Heart left ventricle (tissue), 13 donors: Measurements from ENCODE around the gene SERPINB6.

ENCODE experiments used
- POLR2A ChIP-seq, 2 donors: fragments of 450-650 bp; IDR thresholded peaks; one replicate each; pipeline ENCODE4 v1.6.1; 2017; ENCODE audit warnings: antibody characterized with exemption in 2 of 2, mild to moderate bottlenecking in 2 of 2, moderate library complexity in 2 of 2
- TF ChIP-seq, protein P1 (sequence below), 12 donors: fragments of 200-600 bp; sonication (generic) in 4 of 12; IDR thresholded peaks; one replicate each; pipeline versions ENCODE4 v1.5.0 to v1.8.0; 2018 to 2022; ENCODE audit warnings: antibody characterized with exemption in 12 of 12, mild to moderate bottlenecking in 5 of 12
- donor health status: ischemic (EF 13 %, LVEDD 7.1; RV severe dilation, severe dysfunction).
- donor health status: DM: no; HTN: yes; CAD: no.
- donor health status: DM: no; HTN: no; CAD: no.
- donor health status: ischemic (EF 25% LVEDD 6.9; RV normal size, moderate dysfunction).
- donor health status: ischemic (EF 25% LVEDD 5.7; RV mildly dilated, moderate dysfunction).
- donor health status: ischemic (EF 35%, LVEDD 5.7; RV mildly dilated, moderate dysfunction).
- donor health status: nonischemic (EF 11% LVEDD 7.7; RV severe dilation, severe dysfunction).
- donor health status: DM: yes; HTN: yes; CAD: no.
- donor health status: PGD.
- donor health status: ischemic (EF 29% LVEDD 5.4; RV normal size, mild dysfunction).
- donor health status: nonischemic (EF 23%, LVEDD 6.1; RV moderate dilation, normal function).

GRCh38 chr6:2937627-2938003, 33.8 kb downstream of the SERPINB6 start:
- TF ChIP-seq, protein P1, sequence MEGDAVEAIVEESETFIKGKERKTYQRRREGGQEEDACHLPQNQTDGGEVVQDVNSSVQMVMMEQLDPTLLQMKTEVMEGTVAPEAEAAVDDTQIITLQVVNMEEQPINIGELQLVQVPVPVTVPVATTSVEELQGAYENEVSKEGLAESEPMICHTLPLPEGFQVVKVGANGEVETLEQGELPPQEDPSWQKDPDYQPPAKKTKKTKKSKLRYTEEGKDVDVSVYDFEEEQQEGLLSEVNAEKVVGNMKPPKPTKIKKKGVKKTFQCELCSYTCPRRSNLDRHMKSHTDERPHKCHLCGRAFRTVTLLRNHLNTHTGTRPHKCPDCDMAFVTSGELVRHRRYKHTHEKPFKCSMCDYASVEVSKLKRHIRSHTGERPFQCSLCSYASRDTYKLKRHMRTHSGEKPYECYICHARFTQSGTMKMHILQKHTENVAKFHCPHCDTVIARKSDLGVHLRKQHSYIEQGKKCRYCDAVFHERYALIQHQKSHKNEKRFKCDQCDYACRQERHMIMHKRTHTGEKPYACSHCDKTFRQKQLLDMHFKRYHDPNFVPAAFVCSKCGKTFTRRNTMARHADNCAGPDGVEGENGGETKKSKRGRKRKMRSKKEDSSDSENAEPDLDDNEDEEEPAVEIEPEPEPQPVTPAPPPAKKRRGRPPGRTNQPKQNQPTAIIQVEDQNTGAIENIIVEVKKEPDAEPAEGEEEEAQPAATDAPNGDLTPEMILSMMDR (IDR thresholded peaks at IDR 0.05), result no peak
- TF ChIP-seq POLR2A (IDR thresholded peaks at IDR 0.05), result no peak
